K562 (cell line): ENCODE results near the gene ARG1. TPM values are rescaled to one million over a fixed set of nuclear protein-coding genes. Genes with fewer than 3 reads are reported as not detected.

Experiments
- CREBBP ChIP-seq: IDR thresholded peaks from one replicate; pipeline ENCODE4 v1.6.1; 2012; ENCODE audit warnings: low read depth, mild to moderate bottlenecking, control low read depth, inconsistent platforms, low read length
- E2F3 ChIP-seq: fragments of 250-450 bp; sonication (Bioruptor Pico); IDR thresholded peaks from 2 replicates; pipeline ENCODE4 v1.4.0; 2020; ENCODE audit warnings: mild to moderate bottlenecking
- FOXP1 ChIP-seq: sonication (generic); formaldehyde crosslinking; IDR thresholded peaks from 2 replicates; pipeline ENCODE4 v1.8.0; 2022; ENCODE audit warnings: mild to moderate bottlenecking, missing genetic modification reagents
- LCOR ChIP-seq: sonication (generic); formaldehyde crosslinking; IDR thresholded peaks from 2 replicates; pipeline ENCODE4 v1.8.0; 2022; ENCODE audit warnings: mild to moderate bottlenecking, missing genetic modification reagents
- MIER1 ChIP-seq: fragments of 450-650 bp; IDR thresholded peaks from 2 replicates; pipeline ENCODE4 v1.6.1; 2016; ENCODE audit warnings: antibody characterized with exemption, mild to moderate bottlenecking, low read depth
- NR3C1 ChIP-seq: sonication (generic); formaldehyde crosslinking; IDR thresholded peaks from 2 replicates; pipeline ENCODE4 v1.8.1; 2022; ENCODE audit warnings: missing genetic modification reagents
- PHB ChIP-seq: fragments of 250-450 bp; sonication (Bioruptor Pico); IDR thresholded peaks from 2 replicates; pipeline ENCODE4 v1.5.0; 2021
- PYGO2 ChIP-seq: fragments of 450-650 bp; IDR thresholded peaks from 2 replicates; pipeline ENCODE4 v1.6.1; 2016; ENCODE audit warnings: mild to moderate bottlenecking, missing genetic modification characterization, moderate library complexity, missing compliant biosample characterization
- SMARCA4 ChIP-seq: fragments of 450-650 bp; IDR thresholded peaks from 2 replicates; pipeline ENCODE4 v1.6.1; 2016
- SMC3 ChIP-seq: conservative IDR thresholded peaks from 2 replicates; pipeline ENCODE4 v1.6.1; 2011; ENCODE audit warnings: low read depth, low read length, improper control_type of control experiment; ENCODE audit not compliant: insufficient read depth
- polyA plus RNA-seq, 8 experiments: library from polyadenylated mRNA; depleted of rRNA in 4 of 8; stranded (reverse) in 5 of 8; unstranded in 3 of 8; fragments of >200 nt; fragmentation: Nextera tagmentation in 2 of 8; fragmentation: Illumina TruSeq in 1 of 8; extraction: Ambion mirVana in 2 of 8; extraction: Trizol in 1 of 8; gene quantifications; 2 replicates each; pipeline versions ENCODE4 v1.2.1 to v1.2.3, GENCODE V29; 2011 to 2014; ENCODE audit warnings: inconsistent platforms in 1 of 8, missing spikeins in 1 of 8
- total RNA-seq, 7 experiments: library from RNA; depleted of rRNA in 6 of 7; stranded (reverse); fragments of >200 nt in 6 of 7; fragmentation: Illumina TruSeq in 2 of 7; extraction: Trizol in 2 of 7; gene quantifications; 2 replicates each; pipeline versions ENCODE4 v1.2.1 to v1.2.3, GENCODE V29; 2011 to 2021; ENCODE audit warnings: low replicate concordance in 1 of 7
- TF ChIP-seq, protein P1 (sequence below): fragments of 250-450 bp; sonication (Bioruptor Pico); IDR thresholded peaks from 2 replicates; pipeline ENCODE4 v1.8.0; 2022; ENCODE audit warnings: inconsistent platforms, mild to moderate bottlenecking, moderate library complexity, borderline replicate concordance
- TF ChIP-seq, protein P2 (sequence below): fragments of 450-650 bp; formaldehyde crosslinking; IDR thresholded peaks from 2 replicates; pipeline ENCODE4 v1.4.0; 2020; ENCODE audit warnings: mild to moderate bottlenecking, mixed read lengths
- TF ChIP-seq, protein P3 (sequence below): sonication (generic); formaldehyde crosslinking; IDR thresholded peaks from 2 replicates; pipeline ENCODE4 v1.8.1; 2022; ENCODE audit warnings: missing genetic modification reagents
- TF ChIP-seq, protein P4 (sequence below): fragments of 450-650 bp; formaldehyde crosslinking; conservative IDR thresholded peaks from 2 replicates; pipeline ENCODE4 v1.4.0; 2022; ENCODE audit warnings: mild to moderate bottlenecking, missing genetic modification characterization
- TF ChIP-seq, protein P5 (sequence below): fragments of 200-800 bp; sonication (Bioruptor generic); IDR thresholded peaks from 2 replicates; pipeline ENCODE4 v1.6.1; 2017; ENCODE audit warnings: missing genetic modification characterization, missing compliant biosample characterization
- TF ChIP-seq, protein P6 (sequence below): IDR thresholded peaks from 2 replicates; pipeline ENCODE4 v1.6.1; 2011; ENCODE audit warnings: borderline replicate concordance, low read depth, mild to moderate bottlenecking, moderate library complexity, low read length; ENCODE audit not compliant: insufficient read depth, poor library complexity, severe bottlenecking

Gene ARG1
- total and polyA plus RNA-seq, 9 of the 15 experiments (the other 6 are each of a cell fraction or from before 2014, with no cell fraction given), result 0.03 to 0.20 (median 0.08) TPM; not detected in 3

DNA sequence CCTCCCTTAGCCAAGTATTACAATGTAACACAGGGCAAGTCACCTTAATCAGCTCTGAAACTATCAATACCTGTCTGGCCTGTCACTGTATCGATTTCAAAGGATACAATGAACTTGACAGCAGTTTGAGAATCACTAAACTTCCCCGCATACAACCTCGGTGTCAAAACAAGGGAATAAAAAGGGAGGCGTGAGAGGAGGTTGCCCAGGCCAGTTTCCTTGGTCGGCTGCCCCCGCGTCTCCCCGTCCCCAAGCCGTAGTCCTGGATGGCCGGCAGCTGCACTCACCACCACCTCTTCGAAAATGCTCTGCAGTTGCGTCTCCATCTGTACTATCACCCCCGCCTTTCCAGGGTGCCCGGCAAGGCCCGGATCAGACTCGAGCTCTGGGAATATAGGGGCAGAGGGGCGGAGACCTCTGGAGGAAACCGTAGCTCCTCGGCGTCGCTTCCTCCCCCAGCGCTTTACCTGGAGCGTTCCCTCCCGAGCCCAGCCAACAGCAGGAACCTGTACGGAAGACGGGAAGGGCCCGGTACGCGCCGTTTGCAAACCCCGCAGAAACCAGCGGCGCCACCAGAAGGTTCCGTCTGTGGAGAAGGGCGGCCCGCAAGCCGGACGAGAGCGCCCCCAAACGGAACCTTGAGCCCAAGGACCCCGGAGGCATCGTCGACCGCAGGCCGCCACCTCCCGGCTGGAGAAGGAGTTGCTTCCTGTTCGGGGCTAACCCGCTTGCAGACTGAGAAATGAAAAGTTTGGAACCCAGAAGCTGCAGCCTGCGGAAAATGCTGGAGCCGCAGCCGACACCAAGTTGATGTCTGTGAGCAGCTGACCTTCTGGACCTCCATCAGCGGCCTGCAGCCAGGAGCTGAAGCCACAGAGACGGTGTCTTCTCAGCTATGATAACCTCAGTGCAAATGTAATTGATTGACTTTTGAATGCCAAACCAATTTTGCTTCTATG lies 55.0 kb downstream of the ARG1 start, which contains the start of gene MED23 (continued):
- TF ChIP-seq, protein P1, sequence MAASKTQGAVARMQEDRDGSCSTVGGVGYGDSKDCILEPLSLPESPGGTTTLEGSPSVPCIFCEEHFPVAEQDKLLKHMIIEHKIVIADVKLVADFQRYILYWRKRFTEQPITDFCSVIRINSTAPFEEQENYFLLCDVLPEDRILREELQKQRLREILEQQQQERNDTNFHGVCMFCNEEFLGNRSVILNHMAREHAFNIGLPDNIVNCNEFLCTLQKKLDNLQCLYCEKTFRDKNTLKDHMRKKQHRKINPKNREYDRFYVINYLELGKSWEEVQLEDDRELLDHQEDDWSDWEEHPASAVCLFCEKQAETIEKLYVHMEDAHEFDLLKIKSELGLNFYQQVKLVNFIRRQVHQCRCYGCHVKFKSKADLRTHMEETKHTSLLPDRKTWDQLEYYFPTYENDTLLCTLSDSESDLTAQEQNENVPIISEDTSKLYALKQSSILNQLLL (CRISPR knock-in tag), result no peak
- peak; percentile 50; the same call in 1 of the 2 replicates for TF ChIP-seq PYGO2 (tag)
- TF ChIP-seq LCOR (CRISPR knock-in tag), result peak; percentile 99
- TF ChIP-seq NR3C1 (CRISPR knock-in tag), result no peak
- TF ChIP-seq MIER1, result no peak
- no peak for TF ChIP-seq CREBBP
- no peak for TF ChIP-seq SMARCA4
- TF ChIP-seq SMC3, result peak; percentile 75
- TF ChIP-seq E2F3 (CRISPR knock-in tag), result 0 out of 2 replicates have a peak, but pooled peaks have one; percentile 44
- TF ChIP-seq, protein P2, sequence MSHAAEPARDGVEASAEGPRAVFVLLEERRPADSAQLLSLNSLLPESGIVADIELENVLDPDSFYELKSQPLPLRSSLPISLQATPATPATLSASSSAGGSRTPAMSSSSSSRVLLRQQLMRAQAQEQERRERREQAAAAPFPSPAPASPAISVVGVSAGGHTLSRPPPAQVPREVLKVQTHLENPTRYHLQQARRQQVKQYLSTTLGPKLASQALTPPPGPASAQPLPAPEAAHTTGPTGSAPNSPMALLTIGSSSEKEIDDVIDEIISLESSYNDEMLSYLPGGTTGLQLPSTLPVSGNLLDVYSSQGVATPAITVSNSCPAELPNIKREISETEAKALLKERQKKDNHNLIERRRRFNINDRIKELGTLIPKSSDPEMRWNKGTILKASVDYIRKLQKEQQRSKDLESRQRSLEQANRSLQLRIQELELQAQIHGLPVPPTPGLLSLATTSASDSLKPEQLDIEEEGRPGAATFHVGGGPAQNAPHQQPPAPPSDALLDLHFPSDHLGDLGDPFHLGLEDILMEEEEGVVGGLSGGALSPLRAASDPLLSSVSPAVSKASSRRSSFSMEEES, result no peak
- TF ChIP-seq, protein P3, sequence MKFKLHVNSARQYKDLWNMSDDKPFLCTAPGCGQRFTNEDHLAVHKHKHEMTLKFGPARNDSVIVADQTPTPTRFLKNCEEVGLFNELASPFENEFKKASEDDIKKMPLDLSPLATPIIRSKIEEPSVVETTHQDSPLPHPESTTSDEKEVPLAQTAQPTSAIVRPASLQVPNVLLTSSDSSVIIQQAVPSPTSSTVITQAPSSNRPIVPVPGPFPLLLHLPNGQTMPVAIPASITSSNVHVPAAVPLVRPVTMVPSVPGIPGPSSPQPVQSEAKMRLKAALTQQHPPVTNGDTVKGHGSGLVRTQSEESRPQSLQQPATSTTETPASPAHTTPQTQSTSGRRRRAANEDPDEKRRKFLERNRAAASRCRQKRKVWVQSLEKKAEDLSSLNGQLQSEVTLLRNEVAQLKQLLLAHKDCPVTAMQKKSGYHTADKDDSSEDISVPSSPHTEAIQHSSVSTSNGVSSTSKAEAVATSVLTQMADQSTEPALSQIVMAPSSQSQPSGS (CRISPR knock-in tag), result no peak
- peak; percentile 90 for TF ChIP-seq FOXP1 (CRISPR knock-in tag)
- TF ChIP-seq, protein P4, sequence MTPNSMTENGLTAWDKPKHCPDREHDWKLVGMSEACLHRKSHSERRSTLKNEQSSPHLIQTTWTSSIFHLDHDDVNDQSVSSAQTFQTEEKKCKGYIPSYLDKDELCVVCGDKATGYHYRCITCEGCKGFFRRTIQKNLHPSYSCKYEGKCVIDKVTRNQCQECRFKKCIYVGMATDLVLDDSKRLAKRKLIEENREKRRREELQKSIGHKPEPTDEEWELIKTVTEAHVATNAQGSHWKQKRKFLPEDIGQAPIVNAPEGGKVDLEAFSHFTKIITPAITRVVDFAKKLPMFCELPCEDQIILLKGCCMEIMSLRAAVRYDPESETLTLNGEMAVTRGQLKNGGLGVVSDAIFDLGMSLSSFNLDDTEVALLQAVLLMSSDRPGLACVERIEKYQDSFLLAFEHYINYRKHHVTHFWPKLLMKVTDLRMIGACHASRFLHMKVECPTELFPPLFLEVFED (CRISPR knock-in tag), result peak; percentile 85; the same call in 1 of the 2 replicates
- TF ChIP-seq PHB (CRISPR knock-in tag), result no peak
- TF ChIP-seq, protein P5, sequence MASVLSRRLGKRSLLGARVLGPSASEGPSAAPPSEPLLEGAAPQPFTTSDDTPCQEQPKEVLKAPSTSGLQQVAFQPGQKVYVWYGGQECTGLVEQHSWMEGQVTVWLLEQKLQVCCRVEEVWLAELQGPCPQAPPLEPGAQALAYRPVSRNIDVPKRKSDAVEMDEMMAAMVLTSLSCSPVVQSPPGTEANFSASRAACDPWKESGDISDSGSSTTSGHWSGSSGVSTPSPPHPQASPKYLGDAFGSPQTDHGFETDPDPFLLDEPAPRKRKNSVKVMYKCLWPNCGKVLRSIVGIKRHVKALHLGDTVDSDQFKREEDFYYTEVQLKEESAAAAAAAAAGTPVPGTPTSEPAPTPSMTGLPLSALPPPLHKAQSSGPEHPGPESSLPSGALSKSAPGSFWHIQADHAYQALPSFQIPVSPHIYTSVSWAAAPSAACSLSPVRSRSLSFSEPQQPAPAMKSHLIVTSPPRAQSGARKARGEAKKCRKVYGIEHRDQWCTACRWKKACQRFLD (CRISPR knock-in tag), result no peak
- TF ChIP-seq, protein P6, sequence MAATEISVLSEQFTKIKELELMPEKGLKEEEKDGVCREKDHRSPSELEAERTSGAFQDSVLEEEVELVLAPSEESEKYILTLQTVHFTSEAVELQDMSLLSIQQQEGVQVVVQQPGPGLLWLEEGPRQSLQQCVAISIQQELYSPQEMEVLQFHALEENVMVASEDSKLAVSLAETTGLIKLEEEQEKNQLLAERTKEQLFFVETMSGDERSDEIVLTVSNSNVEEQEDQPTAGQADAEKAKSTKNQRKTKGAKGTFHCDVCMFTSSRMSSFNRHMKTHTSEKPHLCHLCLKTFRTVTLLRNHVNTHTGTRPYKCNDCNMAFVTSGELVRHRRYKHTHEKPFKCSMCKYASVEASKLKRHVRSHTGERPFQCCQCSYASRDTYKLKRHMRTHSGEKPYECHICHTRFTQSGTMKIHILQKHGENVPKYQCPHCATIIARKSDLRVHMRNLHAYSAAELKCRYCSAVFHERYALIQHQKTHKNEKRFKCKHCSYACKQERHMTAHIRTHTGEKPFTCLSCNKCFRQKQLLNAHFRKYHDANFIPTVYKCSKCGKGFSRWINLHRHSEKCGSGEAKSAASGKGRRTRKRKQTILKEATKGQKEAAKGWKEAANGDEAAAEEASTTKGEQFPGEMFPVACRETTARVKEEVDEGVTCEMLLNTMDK, result peak; percentile 98
